Brain microvascular endothelial cell (primary cell): ENCODE measurements around the gene GRAMD1A.
"Not testable (repeated sequence)": the region's sequence is repeated elsewhere in the genome, so short reads cannot be mapped to it uniquely, and the experiment has no call there.

ENCODE experiments used
- DNase-seq: peaks from one replicate; pipeline ENCODE4 v3.0.0-alpha.2; 2020
- H3K27ac ChIP-seq: fragments of 250-450 bp; sonication (Bioruptor Pico); 2 replicates; pipeline ENCODE4 v1.5.1; 2020; ENCODE audit warnings: mild to moderate bottlenecking, moderate library complexity
- H3K27me3 ChIP-seq: fragments of 250-450 bp; sonication (Bioruptor Pico); replicated peaks from 2 replicates; pipeline ENCODE4 v1.5.1; 2020; ENCODE audit warnings: mild to moderate bottlenecking
- H3K36me3 ChIP-seq: fragments of 250-450 bp; sonication (Bioruptor Pico); replicated peaks from 2 replicates; pipeline ENCODE4 v1.5.1; 2020; ENCODE audit warnings: mild to moderate bottlenecking
- H3K4me3 ChIP-seq: 2 replicates; pipeline ENCODE4 v1.5.1; 2011; ENCODE audit warnings: low read depth, mild to moderate bottlenecking, control low read depth, low read length, moderate library complexity
- CTCF ChIP-seq: IDR thresholded peaks from 2 replicates; pipeline ENCODE4 v1.5.1; 2011; ENCODE audit warnings: low read depth, mild to moderate bottlenecking, moderate library complexity, low read length, control low read depth, inconsistent platforms; ENCODE audit errors: missing control alignments
- in situ Hi-C: cut with HindIII; loops from 2 replicates; pipeline ENCODE4 v1.10.0; 2017; ENCODE audit warnings: low sequenced_read_pairs, low pct_ligation_motif_present

The GRAMD1A gene

GRCh38 chr19:34985249-34986022, 14.7 kb upstream of the GRAMD1A start:
- Histone ChIP-seq H3K4me3 (no peak overlapping the region), H3K36me3 (no peaks in the 10 kb centered on the region), H3K27me3 (no peaks in the 10 kb centered on the region), H3K27ac (no peak overlapping the region)
- no peak for DNase-seq
- in situ Hi-C loops, result no loop called here
- TF ChIP-seq CTCF, result no peak

DNA sequence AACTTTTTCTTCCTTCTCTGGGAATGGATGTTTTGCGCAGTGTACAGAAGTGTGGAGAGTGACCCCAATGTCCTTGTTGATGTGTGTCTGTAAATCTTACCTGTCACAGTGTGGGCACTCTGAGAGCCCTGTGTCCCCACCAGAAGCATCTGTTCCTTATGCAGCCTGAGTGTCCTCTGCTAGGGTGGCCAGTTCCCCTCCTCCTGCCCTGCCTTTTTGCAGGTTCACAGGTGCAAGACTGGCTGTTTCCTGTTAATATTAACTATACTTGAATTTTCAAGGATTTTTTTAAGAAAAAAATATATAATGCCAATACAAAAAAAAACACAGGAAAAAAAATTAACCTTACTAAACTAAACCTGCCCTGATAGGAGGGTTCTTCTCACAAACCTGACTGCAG, 12.0 kb upstream of the GRAMD1A start:
- no peak overlapping the region for H3K4me3 ChIP-seq
- no peaks in the 10 kb centered on the region for H3K27me3 ChIP-seq
- no peak for DNase-seq
- H3K27ac ChIP-seq, result no peak overlapping the region
- in situ Hi-C loops, result no loop called here
- TF ChIP-seq CTCF, result no peak
- H3K36me3 ChIP-seq, result no peaks in the 10 kb centered on the region

GRCh38 chr19:34989298-34989697, 10.8 kb upstream of the GRAMD1A start:
- Histone ChIP-seq H3K27ac (no peak overlapping the region), H3K4me3 (no peak overlapping the region), H3K27me3 (no peaks in the 10 kb centered on the region), H3K36me3 (no peaks in the 10 kb centered on the region)
- DNase-seq, result no peak
- no peak for TF ChIP-seq CTCF
- in situ Hi-C loops, result no loop called here

DNA sequence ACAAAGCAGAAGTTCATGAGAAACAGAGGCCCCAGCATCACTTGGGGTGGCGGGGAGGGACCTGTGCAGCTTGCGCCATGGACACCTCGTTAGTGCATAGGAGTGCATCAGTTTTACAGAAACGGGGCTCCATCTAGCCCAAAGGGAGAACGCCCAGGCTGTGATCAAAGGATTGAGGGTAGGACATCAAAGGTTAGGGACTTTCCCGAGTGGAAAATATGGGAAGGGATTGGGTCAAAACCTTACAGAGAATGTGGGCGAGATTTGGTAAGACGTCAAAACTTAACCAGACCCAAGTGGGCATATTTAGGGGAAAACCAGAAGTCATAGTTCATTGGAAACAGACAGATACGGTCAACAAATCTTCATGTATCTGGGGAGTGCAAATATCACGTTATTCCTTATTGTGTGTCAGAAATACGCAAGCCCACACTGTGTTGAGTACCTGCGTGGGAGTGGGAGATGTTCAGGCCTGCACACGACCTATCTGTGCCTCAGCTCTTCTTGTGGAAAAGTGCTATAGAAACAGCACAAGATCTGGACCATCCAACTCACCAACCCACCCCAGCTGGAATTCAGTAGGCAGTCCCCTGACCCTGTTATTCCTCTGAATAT, 9.4 kb upstream of the GRAMD1A start:
- no peak for DNase-seq
- Histone ChIP-seq H3K4me3 (no peak overlapping the region), H3K27ac (no peak overlapping the region), H3K27me3 (no peaks in the 10 kb centered on the region), H3K36me3 (no peaks in the 10 kb centered on the region)
- in situ Hi-C loops, result no loop called here
- TF ChIP-seq CTCF, result no peak

GRCh38 chr19:34991542-34992333, 8.4 kb upstream of the GRAMD1A start:
- Histone ChIP-seq H3K36me3 (no peaks in the 10 kb centered on the region), H3K27me3 (no peaks in the 10 kb centered on the region), H3K27ac (no peak overlapping the region), H3K4me3 (no peak overlapping the region)
- no peak for DNase-seq
- in situ Hi-C loops, result no loop called here
- no peak for TF ChIP-seq CTCF

GRCh38 chr19:34992582-34992981, 7.5 kb upstream of the GRAMD1A start:
- H3K27ac ChIP-seq, H3K27me3 ChIP-seq, DNase-seq, H3K4me3 ChIP-seq, H3K36me3 ChIP-seq, in situ Hi-C loops: not testable (repeated sequence)
